ENCODE results near the gene TEKTIP1. TPM values are rescaled to one million over a fixed set of nuclear protein-coding genes. Genes with fewer than 3 reads are reported as not detected.

The TEKTIP1 gene
- total RNA-seq, 4 donors from 2014 or later: 2.5 to 5.2 TPM; not detected in 2

DNA sequence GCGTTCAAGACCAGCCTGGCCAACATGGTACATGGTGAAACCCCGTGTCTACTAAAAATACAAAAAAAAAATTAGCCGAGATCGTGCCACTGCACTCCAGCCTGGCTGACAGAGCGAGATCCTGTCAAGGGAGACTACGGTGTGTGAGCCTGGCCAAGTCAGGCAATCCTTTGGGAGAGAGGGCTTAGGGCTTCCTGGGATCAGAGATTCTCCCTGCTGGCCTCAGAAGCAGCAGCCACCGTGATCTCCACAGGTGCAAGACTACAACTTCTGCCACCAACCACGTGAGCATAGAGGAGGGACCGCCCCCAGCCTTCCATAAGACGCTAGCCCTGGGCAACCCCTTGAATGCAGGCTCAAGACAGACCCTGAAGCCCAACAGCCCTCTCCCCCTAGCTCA lies 10.8 kb downstream of the TEKTIP1 start:
- Histone ChIP-seq H3K36me3 (no peaks in the 10 kb centered on the region), H3K9me3 (no peaks in the 10 kb centered on the region), H3K4me3 (no peak overlapping the region), H3K27ac (no peak overlapping the region), H3K27me3 (no peaks in the 10 kb centered on the region), H3K4me1 (peaks cover 0 to 16% (median 5%) of the 10 kb centered on the region in 4 donors)
- 86 to 89% methylated on average over 3 to 10 of the region's 10 CpGs for WGBS, 2 donors (ENCODE audit: low coverage in 1 of 2)
- intact Hi-C loops (cut with DNase I; ENCODE audit: low total_unique reads): loop anchor here (10.0 kb wide), 1 partner anchor 155 kb away; the partner anchor contains the start of genes PIP5K1C and TJP3
- in situ Hi-C loops (cut with MboI; ENCODE audit: low pct_ligation_motif_present in 1 of 4, low pct_unique_long_range_greater_than_20kb in 1 of 4, low sequenced_read_pairs in 3 of 4): no loop called here
- TF ChIP-seq POLR2A (IDR thresholded peaks at IDR 0.05): no peak
- TF ChIP-seq, protein P1, sequence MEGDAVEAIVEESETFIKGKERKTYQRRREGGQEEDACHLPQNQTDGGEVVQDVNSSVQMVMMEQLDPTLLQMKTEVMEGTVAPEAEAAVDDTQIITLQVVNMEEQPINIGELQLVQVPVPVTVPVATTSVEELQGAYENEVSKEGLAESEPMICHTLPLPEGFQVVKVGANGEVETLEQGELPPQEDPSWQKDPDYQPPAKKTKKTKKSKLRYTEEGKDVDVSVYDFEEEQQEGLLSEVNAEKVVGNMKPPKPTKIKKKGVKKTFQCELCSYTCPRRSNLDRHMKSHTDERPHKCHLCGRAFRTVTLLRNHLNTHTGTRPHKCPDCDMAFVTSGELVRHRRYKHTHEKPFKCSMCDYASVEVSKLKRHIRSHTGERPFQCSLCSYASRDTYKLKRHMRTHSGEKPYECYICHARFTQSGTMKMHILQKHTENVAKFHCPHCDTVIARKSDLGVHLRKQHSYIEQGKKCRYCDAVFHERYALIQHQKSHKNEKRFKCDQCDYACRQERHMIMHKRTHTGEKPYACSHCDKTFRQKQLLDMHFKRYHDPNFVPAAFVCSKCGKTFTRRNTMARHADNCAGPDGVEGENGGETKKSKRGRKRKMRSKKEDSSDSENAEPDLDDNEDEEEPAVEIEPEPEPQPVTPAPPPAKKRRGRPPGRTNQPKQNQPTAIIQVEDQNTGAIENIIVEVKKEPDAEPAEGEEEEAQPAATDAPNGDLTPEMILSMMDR (IDR thresholded peaks at IDR 0.05): no peak
- TF ChIP-seq EP300 (IDR thresholded peaks at IDR 0.05; ENCODE audit: low read depth): no peak
- no peak for TF ChIP-seq POLR2AphosphoS5 (IDR thresholded peaks at IDR 0.05)
- DNase-seq: no peak

DNA sequence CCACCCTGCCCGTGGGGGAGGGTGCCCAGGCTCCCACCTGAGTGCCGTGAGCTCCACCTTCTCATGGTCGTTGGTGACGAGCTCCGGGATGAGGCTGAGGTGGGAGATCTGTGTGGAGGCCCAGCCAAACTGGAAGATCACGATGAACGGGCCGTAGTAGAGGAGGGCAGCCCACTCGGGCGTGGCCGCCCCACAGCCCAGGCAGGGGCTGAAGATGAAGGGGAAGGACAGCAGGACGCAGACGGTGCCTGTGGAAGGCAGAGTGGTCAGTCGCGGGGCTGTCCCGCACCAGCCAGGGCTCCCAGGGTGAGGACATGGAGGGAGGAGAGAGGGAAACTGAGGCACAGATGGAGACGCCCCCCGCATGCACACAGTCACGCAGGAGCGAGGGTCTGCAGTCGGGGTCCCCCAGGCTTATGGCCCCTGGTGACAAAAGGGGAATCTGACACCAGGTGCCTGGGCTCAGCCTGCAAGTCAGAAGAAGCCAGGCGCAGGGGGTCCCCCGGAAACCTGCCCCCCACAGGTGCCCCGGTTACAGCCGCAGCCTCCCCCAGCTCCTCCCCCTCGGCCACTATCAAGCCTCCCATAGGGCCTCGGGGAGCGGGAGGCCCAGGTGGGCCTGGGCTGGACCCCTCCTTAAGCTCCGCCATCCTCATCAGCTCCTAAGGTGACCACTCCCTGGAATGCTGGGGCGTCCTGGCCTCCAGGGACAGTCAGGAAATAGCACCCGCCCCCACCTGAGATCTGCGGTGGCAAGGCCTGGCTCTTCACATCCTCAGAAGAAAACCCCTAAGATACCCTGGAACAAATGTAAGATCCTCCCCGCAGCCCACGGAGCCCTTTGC lies 12.2 kb downstream of the TEKTIP1 start:
- Histone ChIP-seq H3K27me3 (no peaks in the 10 kb centered on the region), H3K9me3 (no peaks in the 10 kb centered on the region), H3K4me3 (no peak overlapping the region), H3K36me3 (no peaks in the 10 kb centered on the region), H3K4me1 (peaks cover 6 to 28% (median 14%) of the 10 kb centered on the region in 4 donors), H3K27ac (no peak overlapping the region)
- in situ Hi-C loops (cut with MboI; ENCODE audit: low pct_ligation_motif_present in 1 of 4, low pct_unique_long_range_greater_than_20kb in 1 of 4, low sequenced_read_pairs in 3 of 4): no loop called here
- TF ChIP-seq POLR2AphosphoS5 (IDR thresholded peaks at IDR 0.05) (no peak), EP300 (IDR thresholded peaks at IDR 0.05; ENCODE audit: low read depth) (no peak), POLR2A (IDR thresholded peaks at IDR 0.05) (no peak)
- TF ChIP-seq, protein P1 (IDR thresholded peaks at IDR 0.05): no peak
- intact Hi-C loops (cut with DNase I; ENCODE audit: low total_unique reads): no loop called here
- DNase-seq: no peak
- WGBS, 2 donors (ENCODE audit: low coverage in 1 of 2): 92 to 100% methylated on average over 3 to 30 of the region's 34 CpGs

DNA sequence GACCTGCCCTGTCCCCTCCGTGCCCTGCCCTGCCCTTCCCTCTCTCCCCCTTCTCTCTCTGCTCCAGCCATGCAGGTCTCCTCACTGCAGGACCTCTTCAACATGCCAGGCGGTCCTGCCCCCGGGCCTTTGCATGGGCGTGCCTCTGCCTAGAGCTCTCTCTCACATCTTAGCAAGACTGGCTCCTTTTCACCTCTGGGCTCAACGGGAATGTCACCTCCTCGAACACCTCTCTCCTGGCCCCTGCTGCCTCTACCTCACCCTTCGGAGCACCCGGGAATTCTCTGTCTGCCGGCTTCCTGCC lies 12.8 kb downstream of the TEKTIP1 start:
- intact Hi-C loops (cut with DNase I; ENCODE audit: low total_unique reads): no loop called here
- Histone ChIP-seq H3K27me3 (no peaks in the 10 kb centered on the region), H3K27ac (no peak overlapping the region), H3K4me1 (peaks cover 11 to 33% (median 18%) of the 10 kb centered on the region in 4 donors), H3K4me3 (no peak overlapping the region), H3K9me3 (no peaks in the 10 kb centered on the region), H3K36me3 (no peaks in the 10 kb centered on the region)
- in situ Hi-C loops (cut with MboI; ENCODE audit: low pct_ligation_motif_present in 1 of 4, low pct_unique_long_range_greater_than_20kb in 1 of 4, low sequenced_read_pairs in 3 of 4): no loop called here
- DNase-seq: no peak
- TF ChIP-seq POLR2AphosphoS5 (IDR thresholded peaks at IDR 0.05) (no peak), EP300 (IDR thresholded peaks at IDR 0.05; ENCODE audit: low read depth) (no peak), POLR2A (IDR thresholded peaks at IDR 0.05) (no peak)
- TF ChIP-seq, protein P1 (IDR thresholded peaks at IDR 0.05): no peak
- WGBS, 2 donors (ENCODE audit: low coverage in 1 of 2): 60 to 86% methylated on average over 1 to 9 of the region's 9 CpGs

DNA sequence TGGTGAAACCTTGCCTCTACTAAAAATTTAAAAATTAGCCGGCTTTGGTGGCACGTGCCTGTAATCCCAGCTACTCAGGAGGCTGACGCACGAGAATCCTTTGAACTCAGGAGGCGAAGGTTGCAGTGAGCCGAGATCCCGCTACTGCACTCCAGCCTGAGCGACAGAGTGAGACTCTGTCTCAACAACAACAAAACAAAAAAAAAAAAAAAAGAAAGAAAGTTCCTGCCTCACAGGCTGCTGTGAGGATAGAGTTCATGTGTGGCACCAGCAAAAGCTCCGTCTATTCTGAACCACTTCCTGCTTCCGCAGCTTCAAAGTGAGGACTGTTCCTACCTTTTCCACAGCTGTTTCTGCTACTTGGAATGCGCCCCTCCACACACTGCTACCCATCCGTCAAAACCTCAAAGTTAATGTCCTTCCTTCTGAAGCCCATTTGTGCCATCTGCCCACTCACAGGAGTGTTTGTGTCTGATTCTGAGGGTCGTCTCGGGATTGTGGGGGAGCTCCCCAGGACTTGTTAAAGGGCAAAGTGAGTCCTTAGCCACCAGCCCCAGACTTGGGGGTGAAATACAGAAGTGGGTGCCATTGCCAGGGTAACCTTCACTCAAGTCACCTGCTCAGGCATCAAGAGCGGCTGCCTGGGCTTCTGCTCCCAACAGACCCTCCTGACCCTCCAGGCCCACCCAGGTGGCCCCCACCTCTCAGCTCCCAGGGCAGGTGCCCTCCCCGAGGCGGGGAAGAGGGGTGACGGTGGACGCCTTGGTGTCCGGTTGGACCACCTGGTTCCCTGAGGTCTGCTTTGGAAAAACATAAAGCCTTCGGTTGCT lies 15.5 kb downstream of the TEKTIP1 start:
- DNase-seq: no peak
- H3K9me3 ChIP-seq: no peaks in the 10 kb centered on the region

More for the DNA sequence above, 15.5 kb downstream of the TEKTIP1 start:
- no peaks in the 10 kb centered on the region for H3K27me3 ChIP-seq
- TF ChIP-seq POLR2A (IDR thresholded peaks at IDR 0.05) (no peak), EP300 (IDR thresholded peaks at IDR 0.05; ENCODE audit: low read depth) (no peak), POLR2AphosphoS5 (IDR thresholded peaks at IDR 0.05) (no peak)
- TF ChIP-seq, protein P1 (IDR thresholded peaks at IDR 0.05): no peak
- H3K4me3 ChIP-seq: no peak overlapping the region
- intact Hi-C loops (cut with DNase I; ENCODE audit: low total_unique reads): no loop called here
- H3K36me3 ChIP-seq: no peaks in the 10 kb centered on the region
- in situ Hi-C loops (cut with MboI; ENCODE audit: low pct_ligation_motif_present in 1 of 4, low pct_unique_long_range_greater_than_20kb in 1 of 4, low sequenced_read_pairs in 3 of 4): no loop called here
- peaks cover 11 to 44% (median 27%) of the 10 kb centered on the region in 4 donors for H3K4me1 ChIP-seq
- H3K27ac ChIP-seq: peak overlapping the region; percentile 41 to 73 (median 56)
- 57 to 77% methylated on average over 10 to 21 of the region's 21 CpGs for WGBS, 2 donors (ENCODE audit: low coverage in 1 of 2)
